RPMI8226 (cell line): ENCODE data around the gene RNF214.
"Not testable (repeated sequence)": the region's sequence is repeated elsewhere in the genome, so short reads cannot be mapped to it uniquely, and the experiment has no call there.

Experiments
- DNase-seq: peaks from one replicate; pipeline ENCODE4 v3.0.0-alpha.2; 2015

Gene RNF214

DNA sequence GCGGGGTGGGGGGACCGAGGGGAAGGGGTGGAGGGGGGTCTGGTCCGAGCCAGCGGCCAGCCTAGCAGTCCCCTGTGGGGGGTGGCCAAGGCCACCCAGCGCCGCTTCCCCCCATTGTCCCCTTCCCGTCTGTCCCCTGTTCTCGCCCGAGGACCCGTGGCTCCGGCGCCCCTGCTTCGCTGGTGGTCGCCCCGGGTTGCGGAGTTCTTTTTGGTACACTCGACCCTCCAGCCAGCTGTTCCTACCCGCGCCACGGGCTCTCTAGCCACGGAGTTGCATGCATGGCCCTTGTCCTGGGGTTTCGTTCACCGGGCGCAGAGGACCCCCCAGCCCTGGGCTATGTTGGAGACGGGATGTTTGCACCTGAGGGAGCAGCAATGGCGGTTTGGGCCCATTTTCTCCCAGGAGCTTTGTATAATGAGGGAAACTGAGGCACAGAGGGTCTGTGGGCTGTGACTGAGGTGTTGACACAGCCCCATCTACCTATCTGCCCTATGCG lies 489 bp downstream of the RNF214 start:
- DNase-seq = peak; percentile 31

DNA sequence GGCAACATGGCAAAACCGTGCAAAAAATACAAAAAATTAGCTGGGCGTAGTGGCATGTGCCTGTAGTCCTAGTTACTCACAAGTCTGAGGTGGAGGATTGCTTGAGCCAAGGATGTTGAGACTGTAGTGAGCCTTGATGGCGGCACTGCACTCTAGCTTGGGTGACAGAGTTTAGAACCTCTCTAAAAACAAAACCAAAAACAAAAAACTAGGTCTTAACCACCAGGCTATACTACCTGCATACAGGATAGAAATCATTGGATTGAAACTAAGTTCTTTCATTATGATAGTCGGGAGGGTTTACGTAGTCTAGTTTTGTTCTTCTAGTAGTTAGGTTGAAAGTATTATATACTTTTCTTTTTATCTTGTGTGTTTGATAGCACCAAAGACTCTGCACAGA lies 5.8 kb downstream of the RNF214 start:
- no peak for DNase-seq

- no peak for DNase-seq
These were observed 6.8 kb downstream of the RNF214 start for GRCh38 chr11:117239295-117239694.

DNA sequence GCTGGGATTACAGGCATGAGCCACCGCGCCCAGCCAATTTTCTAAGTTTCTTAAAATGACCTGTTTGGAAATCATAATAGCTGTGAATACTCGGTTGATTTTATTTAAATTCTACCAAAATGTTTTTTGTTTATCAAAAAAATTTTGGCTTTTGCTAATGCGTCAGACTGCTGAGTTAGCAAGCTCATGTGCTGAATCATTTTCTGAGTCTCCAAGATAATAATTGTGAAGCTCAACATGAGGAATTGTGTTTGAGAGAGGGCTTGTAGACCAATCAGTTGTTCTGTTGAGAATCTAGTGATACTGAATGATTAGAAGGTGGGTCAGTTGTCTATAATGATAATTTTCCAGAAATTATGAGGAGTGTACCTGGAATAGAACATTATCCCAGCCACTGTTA lies 15.9 kb downstream of the RNF214 start:
- DNase-seq = no peak

- no peak for DNase-seq
These were observed 17.1 kb downstream of the RNF214 start for GRCh38 chr11:117249571-117249970.

GRCh38 chr11:117251506-117251905 lies 19.0 kb downstream of the RNF214 start:
- no peak for DNase-seq

- no peak for DNase-seq
These were observed 23.5 kb downstream of the RNF214 start for GRCh38 chr11:117255966-117256365.

DNA sequence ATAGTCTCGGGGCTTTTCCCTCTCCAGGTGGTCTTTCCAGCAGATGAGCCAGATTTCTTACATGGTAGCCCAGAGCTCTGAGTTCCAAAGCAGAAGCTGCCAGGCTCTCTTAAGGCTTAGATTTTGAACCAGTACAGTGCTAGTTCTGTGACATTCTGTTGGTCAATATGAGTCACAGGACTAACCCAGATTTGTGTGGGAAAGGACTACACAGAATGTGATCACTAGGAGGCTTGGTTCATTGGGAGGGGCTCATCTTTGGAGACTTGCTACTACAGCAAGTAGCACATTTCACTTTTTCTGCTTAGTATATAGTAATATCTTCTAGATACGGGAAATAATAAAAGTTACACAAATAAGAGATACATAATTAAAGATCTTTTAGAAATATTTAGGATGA lies 24.1 kb downstream of the RNF214 start:
- DNase-seq = no peak

- no peak for DNase-seq
These were observed 26.1 kb downstream of the RNF214 start for GRCh38 chr11:117258576-117258975.

DNA sequence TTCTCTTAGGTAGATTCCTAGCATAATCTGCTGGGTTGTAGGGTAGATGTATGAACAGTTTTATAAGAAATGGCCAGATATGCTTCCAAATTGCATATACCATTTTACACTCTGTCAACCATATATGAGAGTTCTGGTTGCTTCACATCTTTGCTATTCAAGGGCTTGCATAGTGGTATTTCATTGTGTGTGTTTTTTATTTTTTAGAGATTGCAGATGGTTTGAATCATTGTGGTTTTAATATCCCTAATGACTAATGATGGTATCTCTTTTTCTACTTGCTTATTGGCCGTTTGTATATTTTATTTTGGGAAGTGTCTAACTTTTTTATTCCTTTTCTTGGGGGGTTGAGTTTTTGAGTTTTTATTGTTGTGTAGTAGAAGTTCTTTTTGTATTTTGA lies 26.9 kb downstream of the RNF214 start:
- no peak for DNase-seq

DNA sequence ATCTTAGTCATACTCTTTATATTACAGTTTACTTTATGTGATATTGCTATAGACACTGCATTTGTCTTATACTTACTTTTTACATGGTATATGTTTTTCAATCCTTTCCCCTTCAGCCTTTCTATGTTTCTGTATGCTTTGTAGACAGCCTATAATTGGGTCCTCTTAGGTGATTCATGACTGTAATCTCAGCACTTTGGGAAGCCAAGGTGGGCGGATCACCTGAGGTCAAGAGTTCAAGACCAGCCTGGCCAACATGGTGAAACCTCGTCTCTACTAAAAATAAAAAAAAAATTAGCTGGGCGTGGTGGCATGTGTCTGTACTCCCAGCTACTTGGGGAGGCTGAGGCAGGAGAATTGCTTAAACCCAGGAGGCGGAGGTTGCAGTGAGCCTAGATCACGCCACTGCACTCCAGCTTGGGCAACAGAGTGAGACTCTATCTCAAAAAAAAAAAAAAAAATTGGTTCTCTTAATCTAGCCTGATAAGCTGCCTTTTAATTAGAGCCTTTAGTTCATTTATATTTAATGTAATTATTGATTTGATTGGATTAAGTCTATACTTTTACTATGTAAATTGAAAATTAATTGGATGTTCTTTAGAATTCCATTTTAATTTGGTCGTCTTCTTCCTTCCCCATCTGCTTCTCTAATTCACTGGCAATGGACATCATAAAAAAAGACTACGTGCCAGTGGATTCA lies 32.3 kb downstream of the RNF214 start:
- DNase-seq = not testable (repeated sequence)

DNA sequence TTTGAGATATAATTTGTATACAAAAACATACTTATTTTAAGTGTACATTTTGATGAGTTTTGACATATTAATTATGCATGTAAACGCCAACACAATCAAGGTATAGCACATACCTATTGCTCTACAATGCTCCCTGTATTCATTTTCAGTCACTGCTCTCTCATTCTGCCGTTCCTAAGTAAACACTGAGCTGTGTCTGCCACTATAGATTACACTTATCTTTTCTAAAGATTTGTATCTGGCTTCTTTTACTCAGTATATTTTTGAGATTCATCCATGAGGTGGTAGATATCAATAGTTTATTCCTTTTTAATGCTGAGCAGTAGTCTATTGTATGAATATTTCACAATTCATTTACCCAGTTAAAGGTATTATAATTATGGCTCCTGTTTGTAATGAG lies 33.3 kb downstream of the RNF214 start:
- DNase-seq = no peak

DNA sequence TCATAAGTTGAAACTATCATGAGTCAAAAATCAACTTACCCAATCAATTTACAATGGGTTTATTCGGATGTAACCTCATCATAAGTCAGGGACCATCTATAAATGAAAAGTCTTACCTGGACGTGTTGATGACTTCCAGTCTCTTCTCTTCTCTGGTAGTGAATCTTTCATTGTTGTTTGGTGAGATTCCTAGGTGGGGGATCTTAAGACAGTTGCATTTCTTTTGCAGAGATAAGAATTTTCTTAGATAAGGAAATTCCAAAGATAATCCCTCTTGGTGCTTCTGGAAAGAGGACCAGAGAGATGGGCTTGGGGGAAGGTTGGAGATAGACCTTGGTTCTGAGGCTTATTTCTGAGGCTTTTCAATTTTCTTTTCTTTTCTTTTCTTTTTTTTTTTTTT lies 37.4 kb downstream of the RNF214 start:
- no peak for DNase-seq

GRCh38 chr11:117271208-117271607 lies 38.7 kb downstream of the RNF214 start:
- no peak for DNase-seq

DNA sequence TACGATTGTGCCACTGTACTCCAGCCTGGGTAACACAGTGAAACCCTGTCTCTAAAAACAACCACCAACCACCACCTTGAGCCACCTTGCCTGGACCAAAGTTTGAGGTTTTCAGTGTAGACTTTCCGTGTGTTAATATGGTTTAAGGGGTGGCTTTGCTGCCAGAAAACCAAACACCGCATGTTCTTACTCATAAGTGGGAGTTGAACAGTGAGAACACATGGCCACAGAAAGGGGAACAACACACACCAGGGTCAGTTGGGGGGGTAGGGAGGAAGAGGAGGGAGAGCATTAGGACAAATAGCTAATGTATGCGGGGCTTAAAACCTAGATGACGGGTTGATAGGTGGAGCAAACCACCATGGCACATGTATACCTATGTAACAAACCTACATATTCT lies 39.7 kb downstream of the RNF214 start:
- DNase-seq = not testable (repeated sequence)

DNA sequence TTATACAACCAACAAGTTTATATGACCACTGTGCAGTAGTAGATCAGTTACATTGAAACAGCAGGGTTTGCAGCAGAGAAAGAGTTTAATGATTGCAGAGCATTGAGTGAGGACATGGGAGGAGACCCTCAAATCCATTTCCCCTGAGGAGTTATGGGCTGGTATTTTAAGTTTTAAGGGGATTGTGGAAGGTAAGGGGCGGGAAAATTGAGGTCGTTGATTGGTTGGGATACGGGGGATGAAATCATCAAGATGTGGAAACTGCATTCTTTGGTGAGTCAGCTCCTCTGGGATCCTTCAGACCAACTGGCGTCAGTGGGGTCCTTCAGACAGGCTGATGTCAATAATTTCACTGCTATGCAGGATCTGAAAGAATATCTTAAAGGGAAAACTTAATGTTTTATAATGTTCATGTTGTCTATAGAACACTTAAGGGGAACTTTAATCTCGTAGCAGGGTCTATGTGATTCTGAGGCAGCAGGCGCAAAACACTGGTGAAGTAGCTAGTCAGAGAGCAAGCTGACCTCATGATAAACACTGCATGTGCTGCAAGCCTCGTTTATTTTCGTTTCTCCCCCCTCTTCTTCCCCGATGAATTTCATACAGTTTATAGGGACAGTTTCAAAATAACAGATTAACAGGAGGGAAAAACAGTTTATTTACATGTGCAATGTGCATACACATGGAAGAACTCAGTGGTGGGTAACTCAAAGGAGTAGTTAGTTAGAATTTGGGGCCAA lies 41.2 kb downstream of the RNF214 start:
- DNase-seq = no peak

DNA sequence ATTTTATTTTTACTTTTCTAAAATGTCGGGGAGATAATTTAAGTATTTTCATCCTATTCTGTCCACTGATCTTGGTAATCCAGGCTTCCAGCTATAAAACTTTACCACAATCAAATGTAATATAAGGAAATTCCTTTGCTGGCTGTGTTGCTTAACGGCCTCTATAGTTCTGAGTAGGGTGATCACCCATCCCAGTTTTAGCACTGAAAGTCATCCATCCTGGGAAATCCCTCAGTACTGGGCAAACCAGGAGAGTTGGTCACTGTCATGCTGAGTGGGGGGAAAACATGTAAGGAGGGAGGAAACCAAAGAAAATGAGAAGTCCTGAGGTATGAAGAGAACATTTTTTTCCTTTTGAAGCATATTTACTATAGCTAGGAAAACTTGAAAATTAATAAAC lies 45.9 kb downstream of the RNF214 start:
- DNase-seq = no peak

- DNase-seq = no peak
These were observed 47.4 kb downstream of the RNF214 start for GRCh38 chr11:117279711-117280376.

DNA sequence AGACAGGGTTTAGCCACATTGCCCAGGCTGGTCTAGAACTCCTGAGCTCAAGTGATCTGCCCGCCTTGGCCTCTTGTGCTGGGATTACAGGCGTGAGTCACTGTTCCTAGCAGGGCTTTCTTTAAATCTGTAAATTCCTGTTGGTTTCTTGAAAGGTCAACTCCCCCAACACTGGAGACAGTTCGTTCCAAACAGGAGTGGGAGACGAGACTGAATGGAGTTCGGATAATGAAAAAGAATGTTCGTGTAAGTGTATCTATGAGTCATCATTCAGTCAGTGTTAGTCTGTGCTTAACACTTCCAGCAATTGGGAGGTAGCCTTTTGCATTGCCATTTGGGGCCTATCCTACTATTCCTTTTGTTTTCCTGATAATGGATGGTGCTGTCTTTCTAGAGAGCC lies 48.7 kb downstream of the RNF214 start:
- DNase-seq = no peak

GRCh38 chr11:117281869-117282268 lies 49.4 kb downstream of the RNF214 start:
- no peak for DNase-seq

- no peak for DNase-seq
These were observed 50.5 kb downstream of the RNF214 start for GRCh38 chr11:117282956-117283355.

GRCh38 chr11:117284053-117284452 lies 51.6 kb downstream of the RNF214 start:
- DNase-seq = no peak

DNA sequence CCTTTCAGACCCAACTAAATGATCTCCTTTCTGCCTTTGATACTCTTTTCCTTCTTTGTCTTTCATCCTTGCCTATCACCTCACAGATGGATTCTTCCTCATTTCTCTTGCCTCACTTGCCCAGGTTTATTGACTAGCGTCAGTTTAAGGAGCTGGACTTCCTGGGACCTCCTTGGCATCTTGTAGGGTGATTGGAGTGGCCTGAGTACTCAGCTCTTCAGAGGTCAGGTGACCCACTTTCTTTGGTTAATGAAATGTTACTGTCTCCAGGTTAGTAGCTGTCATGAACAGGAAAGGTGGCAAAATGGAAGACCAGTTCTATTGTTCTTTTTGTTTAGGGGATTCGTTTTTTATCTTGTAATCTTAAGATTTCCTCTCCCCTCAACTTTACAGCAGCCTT lies 54.1 kb downstream of the RNF214 start:
- no peak for DNase-seq

DNA sequence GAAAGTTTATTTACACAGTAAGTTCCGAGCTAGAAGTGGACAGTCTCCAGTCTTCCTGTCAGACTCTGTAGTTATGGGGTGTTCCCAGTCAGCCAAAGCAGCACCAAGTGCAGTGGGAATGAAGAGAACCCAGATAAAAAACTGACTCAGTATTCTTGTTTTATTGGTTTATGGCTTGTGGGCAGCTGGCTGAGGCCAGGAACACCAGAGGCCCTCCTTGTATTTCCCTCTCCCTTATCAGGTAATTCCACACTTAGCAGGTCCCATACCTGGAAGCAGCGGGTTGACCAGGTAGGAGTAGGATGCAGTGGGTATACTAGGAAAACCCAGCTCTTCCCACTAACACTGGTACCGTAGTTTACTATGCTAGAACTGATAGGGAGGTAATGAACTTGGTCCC lies 55.2 kb downstream of the RNF214 start:
- no peak for DNase-seq
